Spinal cord (tissue), 10 donors: ENCODE measurements around the gene SORCS2. TPM values are rescaled to one million over a fixed set of nuclear protein-coding genes. Genes with fewer than 3 reads are reported as not detected.

Experiments used
- DNase-seq, 6 donors: peaks; one replicate each; pipeline versions ENCODE4 v3.0.0 to v3.0.0-alpha.2; 2013 to 2015; ENCODE audit warnings: low spot score in 6 of 6, low read depth in 4 of 6
- H3K27ac ChIP-seq: one replicate; pipeline ENCODE4 v1.5.1; 2013; ENCODE audit warnings: low read depth, low read length, control low read depth
- H3K27me3 ChIP-seq: one replicate; pipeline ENCODE4 v1.6.1; 2013; ENCODE audit warnings: low read length; ENCODE audit not compliant: control insufficient read depth, insufficient read depth
- H3K36me3 ChIP-seq: one replicate; pipeline ENCODE4 v1.6.1; 2013; ENCODE audit warnings: low read length; ENCODE audit not compliant: control insufficient read depth, insufficient read depth
- H3K4me1 ChIP-seq: one replicate; pipeline ENCODE4 v1.6.1; 2013; ENCODE audit warnings: low read length; ENCODE audit not compliant: control insufficient read depth, insufficient read depth
- H3K4me3 ChIP-seq: one replicate; pipeline ENCODE4 v1.5.1; 2013; ENCODE audit warnings: low read depth, low read length, control low read depth
- H3K9me3 ChIP-seq: one replicate; pipeline ENCODE4 v1.6.1; 2013; ENCODE audit warnings: low read length; ENCODE audit not compliant: control insufficient read depth, insufficient read depth
- WGBS: methylation state at CpG from one replicate; pipeline ENCODE4 v1.1.5; 2013; ENCODE audit warnings: missing lambda C conversion rate; ENCODE audit not compliant: insufficient coverage; 5-methylcytosine and 5-hydroxymethylcytosine counted together
- polyA plus RNA-seq, 2 donors: library from polyadenylated mRNA; unstranded; fragments of 120-200 nt; gene quantifications; one replicate each; pipeline ENCODE4 v1.2.1, GENCODE V29; 2013; ENCODE audit not compliant: insufficient read length in 2 of 2
- total RNA-seq, 2 donors: library from RNA; depleted of rRNA in 1 of 2; stranded (reverse); fragments of 120-200 nt in 1 of 2; fragments of >200 nt in 1 of 2; gene quantifications; one replicate each; pipeline versions ENCODE4 v1.2.3 to v1.2.4, GENCODE V29; 2013 to 2014
- donor health status: healthy.

The SORCS2 gene
- total and polyA plus RNA-seq, 4 donors: 7.3 to 24.8 (median 16.5) TPM

GRCh38 chr4:7762376-7763030 lies 570.2 kb downstream of the SORCS2 start:
- WGBS: 74% methylated on average over 9 of the region's 15 CpGs
- H3K4me1 ChIP-seq: peaks cover 22% of the 10 kb centered on the region

GRCh38 chr4:7763106-7763505 lies 570.8 kb downstream of the SORCS2 start:
- peaks cover 75% of the 10 kb centered on the region for H3K36me3 ChIP-seq
- peaks cover 17% of the 10 kb centered on the region for H3K4me1 ChIP-seq
- H3K4me3 ChIP-seq: no peak overlapping the region
- no peak for DNase-seq
- no peak overlapping the region for H3K27ac ChIP-seq
- no peaks in the 10 kb centered on the region for H3K9me3 ChIP-seq
- no peaks in the 10 kb centered on the region for H3K27me3 ChIP-seq
- WGBS: 90% methylated on average over 14 of the region's 16 CpGs

More at GRCh38 chr4:7762376-7763030, 570.2 kb downstream of the SORCS2 start:
- no peak for DNase-seq
- Histone ChIP-seq H3K27ac (no peak overlapping the region), H3K36me3 (peaks cover 71% of the 10 kb centered on the region), H3K9me3 (no peaks in the 10 kb centered on the region), H3K27me3 (no peaks in the 10 kb centered on the region), H3K4me3 (no peak overlapping the region)

DNA sequence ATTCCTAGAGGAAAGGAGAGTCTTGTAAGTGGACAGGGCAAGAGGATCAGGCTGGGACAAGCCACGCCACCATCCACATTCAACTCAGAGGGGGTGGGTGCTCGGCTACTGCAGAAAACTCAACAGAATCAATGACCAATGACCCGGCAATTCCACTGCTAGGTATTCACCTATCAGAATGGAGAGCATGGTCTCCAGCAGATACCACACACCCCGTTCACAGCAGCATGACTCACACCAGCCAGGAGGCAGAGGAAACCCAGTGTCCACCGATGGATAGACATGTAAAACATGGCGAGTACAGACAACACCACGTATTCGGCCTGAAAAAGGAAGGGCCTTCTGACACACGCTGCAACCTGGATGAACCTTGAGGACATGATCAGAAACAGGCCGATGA lies 571.5 kb downstream of the SORCS2 start:
- DNase-seq: no peak
- no peaks in the 10 kb centered on the region for H3K27me3 ChIP-seq
- 90% methylated on average over 9 of the region's 10 CpGs for WGBS
- peaks cover 82% of the 10 kb centered on the region for H3K36me3 ChIP-seq
- H3K4me1 ChIP-seq: peaks cover 18% of the 10 kb centered on the region
- H3K9me3 ChIP-seq: no peaks in the 10 kb centered on the region
- H3K27ac ChIP-seq: no peak overlapping the region
- H3K4me3 ChIP-seq: no peak overlapping the region

GRCh38 chr4:7764466-7764865 lies 572.1 kb downstream of the SORCS2 start:
- 74% methylated on average over 2 of the region's 5 CpGs for WGBS
- Histone ChIP-seq H3K27ac (no peak overlapping the region), H3K9me3 (no peaks in the 10 kb centered on the region), H3K4me3 (no peak overlapping the region), H3K27me3 (no peaks in the 10 kb centered on the region), H3K36me3 (peaks cover 89% of the 10 kb centered on the region), H3K4me1 (peaks cover 24% of the 10 kb centered on the region)
- no peak for DNase-seq

- Histone ChIP-seq H3K36me3 (peaks cover 89% of the 10 kb centered on the region), H3K4me1 (peaks cover 36% of the 10 kb centered on the region), H3K4me3 (no peak overlapping the region), H3K27me3 (no peaks in the 10 kb centered on the region), H3K27ac (peak overlapping the region; percentile 50), H3K9me3 (no peaks in the 10 kb centered on the region)
- 77% methylated on average over 12 of the region's 12 CpGs for WGBS
- no peak for DNase-seq
Measured at GRCh38 chr4:7765666-7766065, 573.3 kb downstream of the SORCS2 start.

GRCh38 chr4:7766086-7766485 lies 573.7 kb downstream of the SORCS2 start:
- no peaks in the 10 kb centered on the region for H3K9me3 ChIP-seq
- no peak overlapping the region for H3K4me3 ChIP-seq
- peaks cover 41% of the 10 kb centered on the region for H3K4me1 ChIP-seq
- H3K27me3 ChIP-seq: no peaks in the 10 kb centered on the region
- H3K27ac ChIP-seq: peak overlapping the region; percentile 62
- H3K36me3 ChIP-seq: peaks cover 89% of the 10 kb centered on the region
- WGBS: 81% methylated on average over 9 of the region's 11 CpGs
- no peak for DNase-seq

DNA sequence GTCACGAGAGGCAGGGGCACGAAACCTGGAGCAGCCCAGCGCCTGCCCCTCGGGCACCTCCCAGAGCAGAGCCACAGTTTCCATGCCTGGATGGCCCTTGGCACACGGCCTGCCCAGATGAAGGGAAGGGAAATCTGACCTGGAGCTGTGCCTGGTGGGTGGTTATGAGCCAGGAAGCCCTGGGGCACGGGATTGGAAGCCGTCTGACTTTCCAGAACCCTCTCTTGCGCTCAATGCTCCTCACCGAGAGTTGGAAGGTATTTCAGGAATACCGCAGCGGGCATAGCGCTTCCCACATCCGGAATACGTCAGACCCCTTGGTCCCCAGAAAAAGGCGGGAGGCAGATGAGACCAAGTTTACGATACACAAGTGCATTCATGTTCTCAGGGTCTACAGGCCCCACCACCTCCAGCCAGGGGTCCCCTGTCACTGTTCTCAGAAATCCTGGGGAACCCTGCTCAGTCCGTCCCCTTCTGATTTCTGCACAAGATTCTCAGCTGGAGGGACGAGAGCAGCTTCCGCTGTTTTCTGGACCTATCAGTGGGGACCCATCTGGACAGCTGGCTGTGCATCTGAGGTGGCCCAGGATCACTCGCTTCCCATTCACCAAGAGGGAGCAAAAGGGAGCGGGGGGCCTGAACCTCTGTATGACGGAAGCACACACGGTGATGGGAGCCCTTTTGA lies 574.5 kb downstream of the SORCS2 start:
- 87% methylated on average over 21 of the region's 23 CpGs for WGBS
- no peak overlapping the region for H3K27ac ChIP-seq

DNA sequence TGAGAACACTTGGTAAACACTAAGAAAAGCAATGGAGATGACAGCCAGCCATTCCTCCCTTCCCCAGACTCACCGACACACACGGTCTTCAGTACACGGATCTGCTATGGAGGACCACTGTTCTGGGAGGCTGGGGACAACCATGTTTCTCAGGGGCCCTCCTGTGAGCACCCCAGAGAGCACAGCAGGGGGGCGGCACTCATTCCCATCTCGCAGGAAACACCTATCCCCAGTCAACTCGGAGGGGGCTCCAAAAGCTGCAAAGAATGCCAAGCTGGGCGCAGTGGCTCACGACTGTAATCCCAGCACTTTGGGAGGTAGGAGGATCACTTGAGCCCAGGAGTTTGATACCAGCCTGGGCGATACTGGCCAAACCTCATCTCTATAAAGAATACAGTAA lies 575.2 kb downstream of the SORCS2 start:
- no peak for DNase-seq
- H3K36me3 ChIP-seq: peaks cover 86% of the 10 kb centered on the region
- H3K4me1 ChIP-seq: peaks cover 42% of the 10 kb centered on the region
- no peaks in the 10 kb centered on the region for H3K9me3 ChIP-seq
- H3K27ac ChIP-seq: no peak overlapping the region
- H3K27me3 ChIP-seq: no peaks in the 10 kb centered on the region
- 87% methylated on average over 3 of the region's 9 CpGs for WGBS
- H3K4me3 ChIP-seq: no peak overlapping the region

More for the DNA sequence above, 574.5 kb downstream of the SORCS2 start:
- Histone ChIP-seq H3K9me3 (no peaks in the 10 kb centered on the region), H3K27me3 (no peaks in the 10 kb centered on the region), H3K4me1 (peaks cover 42% of the 10 kb centered on the region), H3K4me3 (no peak overlapping the region), H3K36me3 (peaks cover 86% of the 10 kb centered on the region)
- no peak for DNase-seq

- H3K36me3 ChIP-seq: peaks cover 86% of the 10 kb centered on the region
- WGBS: 92% methylated on average over 11 of the region's 13 CpGs
Measured at GRCh38 chr4:7767966-7768365, 575.6 kb downstream of the SORCS2 start.

DNA sequence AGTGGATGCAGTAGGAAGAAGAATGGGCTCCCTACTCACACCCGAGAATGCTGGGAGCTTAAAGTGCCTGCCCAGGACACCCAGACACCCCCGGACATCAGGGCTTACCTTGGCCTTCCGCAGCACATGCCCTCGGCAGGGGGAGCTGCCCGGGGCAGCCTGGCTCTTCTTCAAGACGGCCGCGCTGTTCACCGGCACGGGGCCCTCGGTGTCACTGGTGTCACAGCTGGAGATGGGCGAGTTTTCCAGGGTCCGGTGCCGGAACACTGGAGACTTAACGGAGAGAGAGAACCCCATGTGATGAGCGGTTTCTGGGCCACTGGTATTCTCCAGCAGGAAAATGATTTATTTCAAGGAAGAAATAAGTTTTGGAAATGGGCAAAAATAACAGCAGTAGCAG lies 576.4 kb downstream of the SORCS2 start:
- H3K4me1 ChIP-seq: peaks cover 47% of the 10 kb centered on the region
- H3K27me3 ChIP-seq: no peaks in the 10 kb centered on the region
- WGBS: 90% methylated on average over 15 of the region's 16 CpGs
- no peak for DNase-seq
- H3K4me3 ChIP-seq: no peak overlapping the region
- no peak overlapping the region for H3K27ac ChIP-seq
- no peaks in the 10 kb centered on the region for H3K9me3 ChIP-seq
- peaks cover 85% of the 10 kb centered on the region for H3K36me3 ChIP-seq

More at GRCh38 chr4:7767966-7768365, 575.6 kb downstream of the SORCS2 start:
- Histone ChIP-seq H3K4me1 (peaks cover 42% of the 10 kb centered on the region), H3K4me3 (no peak overlapping the region), H3K9me3 (no peaks in the 10 kb centered on the region), H3K27me3 (no peaks in the 10 kb centered on the region), H3K27ac (no peak overlapping the region)
- no peak for DNase-seq
